ENCODE data around the gene PAFAH1B1. TPM values are rescaled to one million over a fixed set of nuclear protein-coding genes. Genes with fewer than 3 reads are reported as not detected.

The PAFAH1B1 gene
- total and polyA plus RNA-seq, 12 donors = 42.4 to 166 (median 96.3) TPM

DNA sequence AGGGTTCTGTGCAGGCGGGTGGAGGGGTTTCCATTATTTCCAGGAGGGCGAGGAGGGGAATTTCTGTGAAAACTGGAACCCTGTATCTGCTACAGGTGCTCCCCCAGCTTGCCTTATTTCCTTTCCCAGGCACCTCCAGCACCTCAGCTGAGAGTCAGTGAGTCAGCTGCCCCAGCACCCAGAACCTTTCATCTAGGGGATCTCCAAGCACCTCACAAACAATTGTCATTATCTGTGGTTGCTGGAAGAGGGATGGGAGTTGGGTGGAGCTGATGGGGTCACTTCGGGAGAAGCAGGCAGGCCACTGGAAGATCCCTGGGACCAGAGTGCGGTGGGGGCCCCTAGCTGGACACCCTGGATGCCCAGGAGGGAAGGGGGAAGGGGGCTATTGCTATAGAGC is 128.1 kb downstream of the PAFAH1B1 start:
- H3K27ac ChIP-seq = no peak overlapping the region
- TF ChIP-seq POLR2A (IDR thresholded peaks at IDR 0.05) = no peak
- TF ChIP-seq, protein P1, sequence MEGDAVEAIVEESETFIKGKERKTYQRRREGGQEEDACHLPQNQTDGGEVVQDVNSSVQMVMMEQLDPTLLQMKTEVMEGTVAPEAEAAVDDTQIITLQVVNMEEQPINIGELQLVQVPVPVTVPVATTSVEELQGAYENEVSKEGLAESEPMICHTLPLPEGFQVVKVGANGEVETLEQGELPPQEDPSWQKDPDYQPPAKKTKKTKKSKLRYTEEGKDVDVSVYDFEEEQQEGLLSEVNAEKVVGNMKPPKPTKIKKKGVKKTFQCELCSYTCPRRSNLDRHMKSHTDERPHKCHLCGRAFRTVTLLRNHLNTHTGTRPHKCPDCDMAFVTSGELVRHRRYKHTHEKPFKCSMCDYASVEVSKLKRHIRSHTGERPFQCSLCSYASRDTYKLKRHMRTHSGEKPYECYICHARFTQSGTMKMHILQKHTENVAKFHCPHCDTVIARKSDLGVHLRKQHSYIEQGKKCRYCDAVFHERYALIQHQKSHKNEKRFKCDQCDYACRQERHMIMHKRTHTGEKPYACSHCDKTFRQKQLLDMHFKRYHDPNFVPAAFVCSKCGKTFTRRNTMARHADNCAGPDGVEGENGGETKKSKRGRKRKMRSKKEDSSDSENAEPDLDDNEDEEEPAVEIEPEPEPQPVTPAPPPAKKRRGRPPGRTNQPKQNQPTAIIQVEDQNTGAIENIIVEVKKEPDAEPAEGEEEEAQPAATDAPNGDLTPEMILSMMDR (IDR thresholded peaks at IDR 0.05) = no peak
- intact Hi-C loops (cut with DNase I) = no loop called here
- H3K9me3 ChIP-seq (replicated peaks in 1 of 3) = no peaks in the 10 kb centered on the region
- WGBS, 4 donors = 69 to 79% (median 73%) methylated on average over 2 to 4 of the region's 4 CpGs
- no peak for DNase-seq
- peaks cover 11% of the 10 kb centered on the region for H3K27me3 ChIP-seq
- H3K4me1 ChIP-seq (replicated peaks in 1 of 2) = no peaks in the 10 kb centered on the region
- no peaks in the 10 kb centered on the region for H3K36me3 ChIP-seq (replicated peaks in 1 of 2)
- no peak overlapping the region for H3K4me3 ChIP-seq

DNA sequence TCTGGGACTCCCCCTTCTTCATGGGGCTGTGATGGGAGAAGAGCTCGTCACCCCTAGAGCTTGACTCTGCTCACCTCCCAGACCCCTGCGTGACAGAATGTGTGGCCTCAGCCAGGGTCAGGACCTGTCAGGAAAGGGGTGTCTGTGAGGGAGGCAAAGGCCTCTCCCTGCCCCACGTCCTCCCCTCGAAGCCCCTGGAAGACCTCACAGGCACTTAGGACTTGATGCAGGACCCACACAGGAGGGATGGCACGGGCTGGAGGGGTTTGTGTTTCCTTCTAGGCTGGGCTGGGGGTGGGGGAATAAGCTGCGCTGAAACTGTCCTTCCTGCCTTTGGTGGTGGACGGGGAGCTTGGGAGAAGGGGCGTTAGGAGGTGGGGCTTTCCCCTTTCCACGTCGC is 129.2 kb downstream of the PAFAH1B1 start:
- H3K4me1 ChIP-seq (replicated peaks in 1 of 2) = no peaks in the 10 kb centered on the region
- peaks cover 11% of the 10 kb centered on the region for H3K27me3 ChIP-seq
- H3K36me3 ChIP-seq (replicated peaks in 1 of 2) = no peaks in the 10 kb centered on the region
- WGBS, 4 donors = 63 to 83% (median 69%) methylated on average over 4 to 10 of the region's 10 CpGs
- no peak overlapping the region for H3K27ac ChIP-seq
- intact Hi-C loops (cut with DNase I) = no loop called here
- no peak for TF ChIP-seq POLR2A (IDR thresholded peaks at IDR 0.05)
- TF ChIP-seq, protein P1 (IDR thresholded peaks at IDR 0.05) = no peak
- no peak overlapping the region for H3K4me3 ChIP-seq
- DNase-seq = no peak
- no peaks in the 10 kb centered on the region for H3K9me3 ChIP-seq (replicated peaks in 1 of 3)

DNA sequence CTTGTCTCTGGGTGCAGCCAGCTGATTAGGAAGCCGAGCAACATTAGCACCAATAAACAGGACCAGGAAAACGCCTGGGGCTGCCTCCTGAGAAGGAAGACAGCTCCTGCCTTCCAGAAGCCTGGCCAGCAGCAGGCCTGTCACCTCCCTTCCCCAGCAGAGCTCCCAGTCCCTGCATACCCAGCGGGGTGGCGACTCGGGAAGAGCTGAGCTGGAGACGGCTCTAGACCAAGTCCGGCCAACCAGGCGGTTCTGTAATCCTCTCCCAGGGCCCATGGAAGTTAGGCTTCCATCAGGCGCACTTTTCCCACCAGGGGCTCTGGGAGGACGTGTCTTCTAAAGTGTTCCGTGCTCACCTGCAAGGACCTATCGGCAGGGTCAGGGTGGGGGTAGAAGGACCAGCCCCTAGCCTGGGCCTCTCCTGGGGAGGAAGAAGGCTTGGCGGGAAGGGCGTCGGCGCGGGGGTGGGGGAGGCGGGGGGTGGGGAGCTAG is 130.1 kb downstream of the PAFAH1B1 start:
- Histone ChIP-seq H3K27me3 (peaks cover 11% of the 10 kb centered on the region), H3K4me3 (no peak overlapping the region), H3K9me3 (replicated peaks in 1 of 3) (no peaks in the 10 kb centered on the region), H3K4me1 (replicated peaks in 1 of 2) (no peaks in the 10 kb centered on the region), H3K27ac (no peak overlapping the region), H3K36me3 (replicated peaks in 1 of 2) (no peaks in the 10 kb centered on the region)
- TF ChIP-seq, protein P1 (IDR thresholded peaks at IDR 0.05) = no peak
- no peak for TF ChIP-seq POLR2A (IDR thresholded peaks at IDR 0.05)
- WGBS, 4 donors = 42 to 48% (median 43%) methylated on average over 10 to 18 of the region's 18 CpGs; no CpG with 5 or more reads in 1 of the 4 donors
- DNase-seq = no peak
- intact Hi-C loops (cut with DNase I) = no loop called here

DNA sequence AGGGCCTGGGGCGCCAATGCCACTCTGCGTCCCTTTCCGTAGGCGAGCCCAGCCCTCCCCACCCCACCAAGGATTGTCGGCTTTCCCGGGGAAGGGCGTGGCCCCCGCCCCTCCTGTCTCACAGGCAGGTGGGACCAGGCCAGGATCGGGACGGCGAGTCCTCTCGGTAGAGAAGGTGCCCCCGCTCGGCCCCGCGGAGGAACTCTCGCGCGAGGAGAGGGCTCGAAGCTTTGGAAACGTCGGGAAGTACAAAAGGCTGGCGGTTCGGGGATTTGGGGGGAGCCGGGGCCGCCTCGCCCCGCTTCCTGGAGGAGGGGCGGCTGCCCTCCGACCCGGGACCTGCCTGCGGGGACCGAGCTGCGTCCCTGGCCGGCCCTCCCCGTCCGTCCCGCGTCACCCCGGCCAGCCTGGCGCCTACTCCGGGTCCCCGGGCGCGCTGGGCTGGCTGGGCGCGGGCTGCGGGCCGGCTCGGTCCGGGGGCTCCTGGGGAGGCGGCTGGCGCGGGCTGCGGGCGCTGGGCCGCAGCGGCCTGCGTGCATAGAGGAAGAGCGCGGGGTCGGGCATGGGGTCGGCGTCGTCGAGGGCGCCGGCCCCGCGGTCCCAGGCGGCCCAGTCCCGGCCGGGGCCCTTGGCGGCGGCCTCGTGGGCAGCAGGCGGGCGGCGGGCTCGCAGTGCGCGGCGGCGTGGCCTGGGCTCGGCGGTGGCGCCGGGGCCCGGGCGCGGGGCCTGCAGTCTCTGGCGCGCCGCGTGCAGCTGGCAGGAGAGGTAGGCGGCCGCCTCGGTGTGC is 130.7 kb downstream of the PAFAH1B1 start:
- Histone ChIP-seq H3K4me3 (peak overlapping the region in 1 of 4 donors; percentile 32), H3K27ac (no peak overlapping the region), H3K4me1 (replicated peaks in 1 of 2) (no peaks in the 10 kb centered on the region), H3K9me3 (replicated peaks in 1 of 3) (no peaks in the 10 kb centered on the region), H3K27me3 (peaks cover 11% of the 10 kb centered on the region), H3K36me3 (replicated peaks in 1 of 2) (no peaks in the 10 kb centered on the region)
- TF ChIP-seq POLR2A (IDR thresholded peaks at IDR 0.05) = no peak
- TF ChIP-seq, protein P1 (IDR thresholded peaks at IDR 0.05) = no peak
- WGBS, 4 donors = 0 to 5% (median 3%) methylated on average over 2 to 97 of the region's 98 CpGs
- no peak for DNase-seq
- intact Hi-C loops (cut with DNase I) = no loop called here

All from adrenal gland (tissue), 12 donors.